ENCODE measurements around the gene SOX1.

The SOX1 gene

DNA sequence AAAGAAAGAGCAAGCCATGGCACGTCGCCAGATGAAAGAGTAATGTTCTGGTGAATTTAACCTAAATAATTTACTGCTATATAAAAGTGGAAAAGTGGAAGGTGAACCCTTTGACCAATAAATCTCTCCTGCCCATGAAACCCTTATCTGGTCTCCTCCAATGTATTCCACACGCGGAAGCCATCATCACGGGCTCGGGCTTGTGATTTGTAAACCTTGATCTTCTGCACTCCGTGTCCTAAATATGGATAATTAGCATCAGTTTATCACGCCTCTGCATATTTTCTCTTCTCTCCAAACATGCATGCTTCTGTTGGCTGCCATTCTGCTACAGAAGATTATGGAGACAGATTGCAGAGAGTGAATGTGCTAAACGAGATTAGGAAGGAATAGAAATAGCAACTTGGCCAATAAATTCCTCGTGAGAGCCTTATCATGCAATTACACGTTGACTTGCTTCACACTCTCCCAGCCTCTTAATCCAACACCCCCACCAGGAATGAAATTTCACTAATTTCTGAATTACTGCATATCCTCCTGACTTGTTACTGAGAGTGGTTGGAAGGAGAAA lies 34.5 kb downstream of the SOX1 start:
- no peak for DNase-seq
- in situ Hi-C loops (cut with HindIII; ENCODE audit: low pct_ligation_motif_present, low pct_unique_long_range_greater_than_20kb, low sequenced_read_pairs), result no loop called here

DNA sequence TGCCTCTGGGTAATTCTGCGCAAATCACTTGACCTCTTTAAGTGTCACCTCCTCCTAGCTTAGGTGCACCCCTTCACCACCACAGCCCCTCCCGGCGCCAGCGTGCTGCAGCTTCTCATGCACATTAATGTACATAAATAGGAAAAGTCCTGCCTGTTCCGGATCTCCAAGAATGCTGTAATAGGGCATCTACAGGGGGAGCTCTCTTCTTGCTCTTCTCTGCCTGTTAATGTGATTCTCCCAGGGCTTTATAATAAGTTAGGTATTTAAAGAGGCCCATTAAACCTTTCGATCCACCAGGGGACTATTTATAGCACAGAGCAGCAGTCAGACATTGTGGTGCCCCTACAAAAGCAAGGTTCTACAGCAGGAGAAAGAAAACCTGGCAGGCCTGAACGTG lies 35.3 kb downstream of the SOX1 start:
- DNase-seq, result no peak
- in situ Hi-C loops (cut with HindIII; ENCODE audit: low pct_ligation_motif_present, low pct_unique_long_range_greater_than_20kb, low sequenced_read_pairs), result no loop called here

DNA sequence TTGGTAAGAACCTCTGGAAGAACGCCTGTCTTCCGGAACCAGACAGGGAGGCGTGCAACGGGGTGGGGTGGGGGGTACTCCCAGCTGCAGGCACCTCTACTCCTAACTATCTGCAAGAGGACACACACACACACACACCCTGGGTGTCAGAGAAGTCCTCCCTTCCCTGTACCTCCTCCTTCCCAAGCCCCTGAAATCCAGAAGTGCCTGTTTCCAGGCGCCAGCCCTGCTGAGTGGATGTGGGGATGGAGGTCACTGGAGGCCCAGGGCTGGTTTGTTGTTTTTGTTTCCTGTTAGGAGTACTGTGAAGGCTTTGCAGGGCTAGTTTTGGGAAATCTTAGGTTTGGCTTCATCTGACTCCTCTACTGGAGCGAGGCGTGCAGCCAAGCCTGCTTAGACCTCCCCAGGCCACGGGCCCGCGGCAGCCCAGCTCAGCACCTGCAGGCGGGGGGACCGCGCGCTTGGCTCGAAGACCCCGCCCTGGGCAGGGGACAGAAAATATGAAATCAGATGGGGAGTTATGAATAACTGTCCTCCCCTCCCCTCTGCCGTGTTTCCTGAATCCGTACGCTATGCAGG lies 36.4 kb downstream of the SOX1 start:
- no peak for DNase-seq
- in situ Hi-C loops (cut with HindIII; ENCODE audit: low pct_ligation_motif_present, low pct_unique_long_range_greater_than_20kb, low sequenced_read_pairs), result no loop called here

DNA sequence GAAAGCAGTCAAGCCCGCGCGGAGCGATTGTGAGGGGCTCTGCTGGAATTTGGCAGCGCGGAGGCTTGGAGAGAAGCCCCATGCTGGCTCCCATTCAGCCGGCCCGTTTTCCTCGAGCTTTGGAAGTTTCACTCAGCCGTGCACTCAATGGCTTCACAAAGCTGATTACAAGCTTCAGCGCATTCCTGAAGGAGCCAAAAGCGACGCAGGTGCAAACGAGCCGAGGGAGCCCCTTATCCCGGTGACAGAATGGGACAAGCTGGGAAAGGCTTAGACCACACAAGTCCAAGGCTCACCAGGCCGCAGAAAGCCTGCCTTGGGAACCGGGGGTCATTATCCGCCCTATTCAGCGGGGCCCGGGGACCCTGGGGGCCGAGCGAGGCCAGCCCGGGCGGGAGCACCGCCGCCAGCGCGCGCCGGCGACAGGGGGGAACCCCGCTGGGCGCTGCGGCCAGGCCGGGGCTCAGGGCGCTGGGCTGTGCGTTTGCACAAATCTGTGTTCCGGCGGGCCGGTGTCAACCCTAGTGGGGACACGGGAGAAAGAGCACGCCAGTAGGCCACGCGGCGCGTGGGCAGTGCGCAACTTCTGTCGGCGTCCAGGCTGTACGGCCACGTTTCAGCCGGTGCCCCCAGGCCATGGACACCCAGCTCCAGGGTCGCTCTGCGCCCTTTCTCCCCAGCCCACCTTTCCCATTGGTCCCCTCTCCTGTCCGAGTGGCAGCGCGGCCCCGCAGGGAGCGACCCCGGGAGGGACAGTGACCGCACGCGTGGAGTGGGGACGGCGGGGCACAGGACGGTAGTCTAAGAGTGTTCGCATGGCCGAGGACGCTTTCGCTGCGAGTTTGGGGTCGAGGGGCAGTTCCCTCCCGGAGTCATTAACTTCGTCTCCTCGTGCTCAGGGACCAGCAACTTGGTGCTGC lies 37.3 kb downstream of the SOX1 start:
- in situ Hi-C loops (cut with HindIII; ENCODE audit: low pct_ligation_motif_present, low pct_unique_long_range_greater_than_20kb, low sequenced_read_pairs), result no loop called here
- DNase-seq, result no peak

DNA sequence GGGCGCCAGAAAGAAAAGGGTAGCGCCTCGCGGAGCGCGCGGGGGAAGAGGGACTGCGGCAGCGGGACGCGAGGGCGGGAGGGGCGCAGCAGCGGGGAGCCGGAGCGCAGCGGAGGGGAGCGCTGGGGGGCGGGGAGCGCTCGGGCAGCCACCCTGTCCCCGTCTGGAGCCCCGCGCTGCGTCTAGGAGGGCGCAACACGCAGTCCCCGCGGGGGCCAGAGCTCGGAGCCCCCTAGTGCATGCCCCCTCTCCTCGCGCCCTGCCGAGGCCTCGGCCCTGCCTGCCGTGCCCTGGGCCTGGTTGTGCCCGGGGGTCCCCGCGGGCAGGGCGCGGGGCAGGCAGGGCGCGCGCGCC lies 37.9 kb downstream of the SOX1 start:
- in situ Hi-C loops (cut with HindIII; ENCODE audit: low pct_ligation_motif_present, low pct_unique_long_range_greater_than_20kb, low sequenced_read_pairs), result no loop called here

DNA sequence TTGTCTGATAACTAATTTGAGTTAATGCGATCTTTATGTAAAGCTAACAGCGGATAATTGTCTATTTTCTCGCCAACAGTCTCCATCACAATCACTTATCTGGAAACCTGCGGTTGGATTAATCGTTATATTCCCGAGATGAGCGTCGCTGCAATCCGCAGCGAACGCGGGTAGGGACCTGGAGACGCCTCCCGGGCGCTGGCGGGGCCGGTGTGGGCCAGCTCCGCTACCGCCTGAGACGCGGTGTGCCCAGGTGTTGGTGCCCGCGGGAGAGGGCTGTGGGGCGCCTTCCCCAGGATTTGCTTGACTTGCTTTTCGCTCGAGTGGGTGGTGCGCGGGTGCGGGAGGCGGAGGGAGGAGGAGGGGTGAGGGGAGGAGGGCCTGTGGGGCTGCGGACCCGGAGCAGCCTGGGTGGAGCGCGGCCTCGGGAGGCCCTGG lies 38.3 kb downstream of the SOX1 start:
- no peak for DNase-seq
- in situ Hi-C loops (cut with HindIII; ENCODE audit: low pct_ligation_motif_present, low pct_unique_long_range_greater_than_20kb, low sequenced_read_pairs), result no loop called here

More for the DNA sequence above, 37.9 kb downstream of the SOX1 start:
- no peak for DNase-seq

DNA sequence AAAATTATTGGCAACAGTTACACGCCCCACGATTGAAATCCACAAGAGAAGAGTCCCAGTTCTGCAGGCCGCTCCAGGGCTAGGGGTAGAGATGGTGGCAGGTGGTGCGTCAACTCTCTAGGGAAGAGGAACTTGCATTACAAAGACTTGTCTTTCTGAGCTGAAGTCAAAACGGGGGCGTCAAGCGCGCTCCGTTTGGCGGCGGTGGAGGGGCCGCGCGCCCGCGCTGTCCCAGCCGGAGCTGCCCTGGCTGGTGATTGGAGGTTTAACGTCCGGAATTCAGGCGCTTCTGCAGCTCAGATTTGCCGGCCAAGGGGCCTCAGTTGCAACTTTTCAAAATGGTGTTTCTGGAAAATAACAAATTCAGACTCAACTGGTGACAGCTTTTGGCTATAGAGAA lies 38.9 kb downstream of the SOX1 start:
- no peak for DNase-seq
- in situ Hi-C loops (cut with HindIII; ENCODE audit: low pct_ligation_motif_present, low pct_unique_long_range_greater_than_20kb, low sequenced_read_pairs), result no loop called here

DNA sequence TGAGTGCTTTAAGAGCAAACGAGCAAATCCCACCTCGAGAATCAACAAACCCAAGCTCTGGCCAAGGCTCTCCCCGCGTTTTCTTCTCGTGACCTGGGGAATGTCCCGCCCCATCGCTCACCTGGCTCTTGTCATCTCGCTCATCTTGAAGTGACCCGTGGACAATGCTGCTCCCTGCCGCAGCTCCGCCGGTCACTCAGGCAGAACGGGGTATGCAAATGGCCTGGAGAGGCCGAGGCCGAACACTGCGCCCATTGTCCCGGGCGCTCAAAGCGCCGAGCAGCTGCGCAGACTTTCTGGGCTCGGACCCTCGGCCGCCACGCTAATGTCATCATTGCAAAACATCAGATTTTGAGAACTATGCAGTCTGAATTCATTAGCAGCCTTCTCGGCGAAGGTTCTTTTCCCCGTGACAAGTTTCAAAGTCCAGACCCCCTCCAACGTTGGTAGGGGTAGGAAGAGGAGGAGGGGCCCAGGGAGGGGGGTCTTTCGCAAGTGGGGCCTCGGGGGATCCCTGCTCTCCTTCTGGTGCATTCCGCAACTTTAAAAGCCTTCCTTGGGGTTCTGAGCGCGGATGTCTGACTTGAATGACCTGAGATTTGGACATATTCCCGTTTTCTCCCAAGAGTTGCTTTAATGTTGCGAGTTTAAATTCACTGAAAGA lies 39.7 kb downstream of the SOX1 start:
- in situ Hi-C loops (cut with HindIII; ENCODE audit: low pct_ligation_motif_present, low pct_unique_long_range_greater_than_20kb, low sequenced_read_pairs), result no loop called here
- DNase-seq, result no peak

DNA sequence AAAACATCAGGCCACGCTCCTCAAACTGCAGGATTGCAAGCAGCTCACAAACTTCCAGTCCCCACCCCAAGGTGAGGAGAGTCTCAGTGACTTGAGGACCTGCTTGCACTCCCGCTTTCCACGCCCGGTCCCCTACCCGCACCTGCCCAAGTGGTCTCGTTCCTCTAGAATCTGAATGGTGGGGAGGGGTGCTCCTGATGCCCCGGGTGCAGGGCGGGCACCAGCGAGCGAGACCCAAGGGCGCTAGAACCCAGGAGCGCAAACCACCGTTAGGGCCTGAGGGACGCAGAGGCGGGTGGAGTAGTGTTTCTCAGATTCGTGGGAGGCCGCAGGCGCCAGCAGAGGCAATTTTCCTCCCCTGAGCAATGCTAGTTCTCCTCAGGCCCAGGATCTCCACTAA lies 40.3 kb downstream of the SOX1 start:
- no peak for DNase-seq
- in situ Hi-C loops (cut with HindIII; ENCODE audit: low pct_ligation_motif_present, low pct_unique_long_range_greater_than_20kb, low sequenced_read_pairs), result no loop called here

DNA sequence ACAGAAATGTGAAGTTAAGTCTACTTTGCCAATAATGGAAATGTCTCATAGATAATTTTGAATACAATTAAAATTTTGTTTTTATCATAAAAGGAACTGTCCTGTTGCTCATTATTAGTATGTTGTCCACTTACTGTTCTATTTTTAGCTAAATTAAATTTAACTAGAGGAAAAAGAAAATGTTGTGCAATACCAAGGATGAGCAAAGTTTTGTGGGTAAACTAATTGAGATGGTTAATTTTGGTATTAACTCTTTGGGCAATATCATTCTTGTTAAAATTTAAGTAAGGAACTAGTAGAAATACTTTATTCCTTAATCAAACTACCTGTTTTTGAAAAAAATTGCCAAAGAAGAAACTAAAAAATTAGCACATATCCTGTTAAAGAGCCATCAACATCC lies 43.5 kb downstream of the SOX1 start:
- in situ Hi-C loops (cut with HindIII; ENCODE audit: low pct_ligation_motif_present, low pct_unique_long_range_greater_than_20kb, low sequenced_read_pairs), result no loop called here
- no peak for DNase-seq

DNA sequence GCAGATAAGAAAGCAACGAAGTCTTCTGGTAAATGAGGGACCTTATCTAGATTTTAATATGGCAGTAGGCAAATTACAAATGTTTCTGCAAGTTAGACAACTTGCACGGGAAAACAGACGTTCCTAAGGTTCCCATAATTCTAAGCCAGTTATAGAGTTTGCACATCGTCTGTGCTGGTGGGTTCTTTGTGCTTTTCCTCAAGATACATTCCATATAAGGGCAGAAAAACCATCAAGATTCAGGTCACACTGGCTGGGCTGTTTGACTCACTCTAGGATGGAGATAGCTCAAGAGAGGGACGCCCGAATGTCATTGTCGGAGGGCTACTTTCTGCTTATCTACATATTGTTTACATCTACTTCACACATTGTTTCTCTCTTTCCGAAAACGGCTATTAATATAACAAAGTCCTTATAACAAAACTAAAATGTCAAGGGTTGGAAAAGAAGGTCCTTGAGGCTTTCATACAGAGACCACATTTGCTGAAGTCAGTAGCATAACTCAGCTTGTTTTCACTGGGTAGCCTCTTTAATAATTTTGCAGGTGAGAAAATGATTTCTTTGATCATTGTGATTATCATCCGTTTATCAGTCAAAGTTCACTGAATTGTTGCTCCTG lies 44.4 kb downstream of the SOX1 start:
- DNase-seq, result no peak
- in situ Hi-C loops (cut with HindIII; ENCODE audit: low pct_ligation_motif_present, low pct_unique_long_range_greater_than_20kb, low sequenced_read_pairs), result no loop called here

DNA sequence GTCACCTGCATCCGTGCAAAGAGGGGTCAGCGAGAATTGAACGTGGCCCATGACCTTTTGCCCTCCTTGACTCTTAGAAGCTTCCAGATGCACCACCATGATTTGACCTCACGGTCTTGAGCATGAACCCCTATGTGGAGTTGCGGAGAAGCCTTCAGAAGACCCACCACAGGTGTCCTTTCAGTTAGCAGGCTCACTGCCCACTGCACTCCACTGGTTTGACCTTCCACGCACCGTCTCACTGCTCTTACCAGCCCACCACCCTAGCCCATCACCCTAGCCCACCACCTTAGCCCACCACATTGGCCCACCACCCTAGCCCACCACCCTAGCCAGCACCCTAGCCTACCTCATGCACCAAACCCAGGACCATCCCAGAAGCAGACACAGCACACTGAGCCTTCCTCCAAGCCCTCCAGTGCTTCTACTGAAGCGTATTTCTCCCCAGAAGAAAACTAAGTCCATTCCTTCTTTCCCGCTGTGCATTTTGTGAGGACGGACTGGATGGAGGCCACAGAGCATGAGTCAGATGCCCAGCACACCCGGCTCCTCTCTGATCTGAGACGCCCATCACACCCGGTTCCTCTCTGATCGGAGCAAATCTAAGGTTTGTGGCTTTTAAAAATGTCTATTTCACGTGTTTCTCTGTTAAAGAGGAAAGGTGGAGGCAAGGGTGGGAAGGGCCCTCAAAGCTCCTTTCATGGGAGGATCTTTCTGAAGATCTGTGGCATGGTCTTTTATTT lies 45.8 kb downstream of the SOX1 start:
- in situ Hi-C loops (cut with HindIII; ENCODE audit: low pct_ligation_motif_present, low pct_unique_long_range_greater_than_20kb, low sequenced_read_pairs), result no loop called here
- DNase-seq, result no peak

DNA sequence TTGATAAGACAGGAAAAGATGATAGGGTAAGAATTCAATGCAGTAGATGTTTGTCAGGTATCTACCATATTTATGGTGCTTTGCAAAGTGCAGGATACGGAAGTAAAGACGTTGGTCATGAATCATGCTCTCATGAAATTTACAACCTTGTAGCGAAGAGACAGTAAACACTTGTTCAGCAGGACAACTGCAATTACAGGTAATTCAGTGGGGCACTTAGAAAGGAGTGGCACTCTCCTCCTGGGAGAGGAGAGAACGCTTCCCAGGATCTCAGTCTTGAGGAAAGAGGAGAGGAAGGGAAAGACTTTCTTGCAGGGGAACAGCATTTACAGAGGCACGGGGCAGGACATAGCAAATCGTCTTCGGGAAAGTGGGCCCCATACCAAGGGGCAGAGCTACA lies 46.4 kb downstream of the SOX1 start:
- in situ Hi-C loops (cut with HindIII; ENCODE audit: low pct_ligation_motif_present, low pct_unique_long_range_greater_than_20kb, low sequenced_read_pairs), result no loop called here
- no peak for DNase-seq

DNA sequence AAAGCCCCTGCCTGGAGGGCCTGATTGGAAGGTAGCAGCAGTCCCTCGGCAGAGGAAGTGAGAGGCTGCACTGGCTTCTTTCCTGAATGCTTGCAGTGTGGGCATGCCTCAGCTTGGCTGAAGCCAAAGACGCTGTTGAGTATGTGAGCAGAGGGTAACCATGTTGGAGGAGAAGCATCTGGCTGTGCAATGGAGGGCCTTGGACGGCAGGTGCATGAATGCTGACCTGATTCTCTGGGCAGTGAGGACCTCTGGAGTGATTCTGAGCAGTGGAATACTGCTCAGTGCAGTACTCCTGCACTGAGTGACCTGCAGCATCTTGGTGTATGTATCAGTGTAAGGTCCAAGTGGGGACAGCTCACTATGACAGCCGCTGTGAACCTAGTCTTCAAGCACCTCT lies 46.9 kb downstream of the SOX1 start:
- in situ Hi-C loops (cut with HindIII; ENCODE audit: low pct_ligation_motif_present, low pct_unique_long_range_greater_than_20kb, low sequenced_read_pairs), result no loop called here
- DNase-seq, result no peak

DNA sequence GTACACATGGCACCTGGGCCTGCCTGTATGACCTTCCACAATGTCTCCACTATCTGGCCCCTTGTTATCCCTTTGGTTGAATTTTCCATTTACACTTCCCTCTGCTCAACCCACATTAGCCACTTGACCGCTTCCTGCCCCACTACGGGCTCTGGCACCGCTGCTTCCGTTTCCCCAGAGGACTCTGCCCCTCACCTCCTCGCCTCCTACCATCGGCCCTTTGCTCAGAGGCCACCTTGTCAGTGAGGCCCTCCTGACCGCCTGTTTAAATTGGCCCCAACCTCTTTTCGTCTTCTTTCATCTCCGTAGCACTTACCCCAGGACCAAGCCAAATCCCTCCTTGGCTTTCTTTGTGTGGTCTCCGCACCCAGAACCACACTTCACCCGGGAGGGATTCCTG lies 47.4 kb downstream of the SOX1 start:
- no peak for DNase-seq
- in situ Hi-C loops (cut with HindIII; ENCODE audit: low pct_ligation_motif_present, low pct_unique_long_range_greater_than_20kb, low sequenced_read_pairs), result no loop called here

DNA sequence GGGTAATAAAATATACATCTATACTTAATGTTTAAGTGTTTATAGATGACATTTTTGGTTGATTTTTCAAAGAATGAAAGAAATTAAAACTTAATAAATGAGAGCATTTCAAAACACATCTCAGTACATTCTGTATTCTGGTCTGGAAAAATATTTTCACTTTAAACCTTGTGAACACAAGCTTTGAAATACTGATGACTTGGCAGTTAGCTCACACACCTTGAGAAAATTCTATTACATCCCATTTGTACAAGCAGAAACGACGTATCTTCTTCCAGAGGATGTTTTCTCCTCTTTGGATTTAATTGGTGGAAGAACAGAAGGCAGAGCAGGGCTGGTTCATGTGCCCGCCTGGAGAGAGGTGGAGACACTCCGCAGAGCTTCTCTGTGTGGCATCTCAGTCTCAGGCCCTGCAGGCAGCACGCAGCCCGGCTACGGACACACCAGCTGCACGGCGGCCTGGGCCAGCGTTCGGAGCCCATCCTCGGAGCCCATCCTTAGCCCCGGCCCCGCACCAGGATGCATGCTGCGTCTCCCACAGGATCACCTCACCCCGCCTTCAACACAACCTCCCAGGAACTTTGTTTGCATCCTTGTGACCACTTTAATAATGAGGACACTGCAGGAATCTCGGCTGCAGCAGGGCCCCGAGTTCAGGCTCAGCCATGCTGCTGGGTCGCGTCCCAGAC lies 48.6 kb downstream of the SOX1 start:
- in situ Hi-C loops (cut with HindIII; ENCODE audit: low pct_ligation_motif_present, low pct_unique_long_range_greater_than_20kb, low sequenced_read_pairs), result no loop called here

DNA sequence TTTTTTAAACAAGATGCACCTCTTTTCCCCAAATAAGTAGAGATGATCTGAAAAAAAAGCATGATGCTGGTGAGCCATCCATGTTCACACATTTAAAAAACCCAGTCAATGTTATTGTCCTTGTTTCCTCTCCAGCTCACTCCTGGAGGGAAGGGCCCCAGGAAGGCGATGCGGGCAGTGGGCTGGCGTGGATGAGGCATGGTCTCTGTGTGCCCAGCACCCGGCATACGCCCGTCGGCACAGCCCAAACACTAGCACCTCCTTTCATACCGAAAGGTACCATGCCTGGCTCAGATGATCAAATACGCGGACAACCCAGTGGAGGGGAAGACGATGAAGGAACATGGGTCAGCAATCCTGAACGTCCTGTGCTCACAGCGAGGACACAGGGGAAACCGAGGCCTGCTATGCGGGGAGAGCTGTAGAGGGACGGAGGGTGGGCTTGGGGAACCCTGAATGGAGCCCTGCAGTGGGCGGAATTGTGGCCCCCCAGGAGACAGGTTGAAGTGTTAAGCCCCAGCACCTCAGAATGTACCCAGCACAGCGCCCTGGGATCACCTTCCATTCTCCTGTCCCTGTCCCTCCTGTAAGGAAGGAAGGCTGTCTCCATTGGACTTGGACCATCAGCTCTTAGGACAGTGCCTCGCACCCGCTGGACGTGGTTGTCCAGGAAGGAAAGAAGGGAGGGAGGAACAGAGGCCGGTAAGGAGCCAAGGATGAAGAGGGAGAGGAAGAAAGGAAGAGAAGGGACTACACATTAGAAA lies 49.4 kb downstream of the SOX1 start:
- no peak for DNase-seq
- in situ Hi-C loops (cut with HindIII; ENCODE audit: low pct_ligation_motif_present, low pct_unique_long_range_greater_than_20kb, low sequenced_read_pairs), result no loop called here

More for the DNA sequence above, 48.6 kb downstream of the SOX1 start:
- no peak for DNase-seq
